Testis (tissue), 2 donors: ENCODE measurements around the gene NPSR1.

ENCODE experiments used
- CTCF ChIP-seq, 3 experiments: fragments of 450-650 bp in 2 of 3; fragments of 200-600 bp in 1 of 3; sonication (generic) in 1 of 3; IDR thresholded peaks; one replicate each; pipeline ENCODE4 v1.5.1; 2016 to 2019; ENCODE audit warnings: antibody characterized with exemption in 3 of 3, mild to moderate bottlenecking in 2 of 3, moderate library complexity in 1 of 3
- POLR2A ChIP-seq: fragments of 450-650 bp; IDR thresholded peaks from one replicate; pipeline ENCODE4 v1.6.1; 2017; ENCODE audit warnings: antibody characterized with exemption, mild to moderate bottlenecking, moderate library complexity

DNA sequence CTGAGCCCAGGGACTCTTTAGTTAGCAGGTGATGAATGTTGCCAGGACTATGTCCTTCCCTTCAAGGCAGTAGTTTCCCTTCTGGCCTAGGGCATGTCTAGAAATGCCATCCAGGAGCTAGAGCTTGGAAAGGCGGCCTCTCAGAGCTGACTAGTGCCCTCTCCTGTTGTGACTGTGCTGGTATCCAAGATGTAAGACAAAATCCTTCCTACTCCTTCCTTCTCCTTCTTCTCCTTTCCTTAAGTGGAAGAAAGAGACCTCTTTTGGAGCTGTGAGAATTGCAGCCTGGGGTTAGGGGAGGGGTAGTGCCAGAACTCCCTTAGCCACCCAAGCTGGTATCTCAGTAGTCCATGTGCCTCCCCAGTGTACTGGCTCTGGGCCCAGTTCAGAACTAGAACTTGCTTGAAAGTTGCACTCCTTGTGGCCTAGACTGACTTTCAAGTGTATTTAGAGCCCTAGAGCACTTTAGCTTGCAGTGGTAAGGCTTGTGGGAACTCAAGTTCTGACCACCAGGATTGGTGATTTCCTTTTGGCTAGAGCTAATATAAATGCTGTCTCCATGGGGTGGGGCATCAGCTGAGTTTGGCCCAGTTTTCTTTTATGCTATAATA is 118.8 kb downstream of the NPSR1 start:
- TF ChIP-seq POLR2A (no peak), CTCF (IDR thresholded peaks at IDR 0.05) (no peak)
